ENCODE results near the gene TDRD7. TPM values are rescaled to one million over a fixed set of nuclear protein-coding genes. Genes with fewer than 3 reads are reported as not detected.

Gene TDRD7
- polyA plus RNA-seq, 2 of the 4 experiments (the other 2 are of a cell fraction) = 11.5 to 15.7 TPM

- FAIRE-seq = no peak
- ATAC-seq = no peak
- no peak for TF ChIP-seq HOXB5 (CRISPR knock-in tag; IDR thresholded peaks at IDR 0.05)
- TF ChIP-seq ATOH8 (CRISPR knock-in tag; IDR thresholded peaks at IDR 0.05; ENCODE audit: low read depth) = no peak
- TF ChIP-seq NPAS2 (CRISPR knock-in tag; IDR thresholded peaks at IDR 0.05; ENCODE audit: borderline replicate concordance) = no peak
- no peak for TF ChIP-seq KDM5A (IDR thresholded peaks at IDR 0.05)
- no peak for TF ChIP-seq HMGXB4 (CRISPR knock-in tag; IDR thresholded peaks at IDR 0.05; ENCODE audit: borderline replicate concordance)
- TF ChIP-seq SMC3 (IDR thresholded peaks at IDR 0.05) = no peak
- TF ChIP-seq RNF2 (IDR thresholded peaks at IDR 0.05; ENCODE audit: borderline replicate concordance, low read depth) = no peak
- no peak for TF ChIP-seq MAZ (IDR thresholded peaks at IDR 0.05; ENCODE audit: borderline replicate concordance, low read depth, low read length)
- no peak for TF ChIP-seq JUNB (IDR thresholded peaks at IDR 0.05)
- no peak for TF ChIP-seq NFE2L2 (conservative IDR thresholded peaks at IDR 0.05; ENCODE audit: low read length)
- TF ChIP-seq TP53 (CRISPR knock-in tag; IDR thresholded peaks at IDR 0.05) = no peak
- TF ChIP-seq FOSL2 (IDR thresholded peaks at IDR 0.05) = no peak
- TF ChIP-seq FOSL2 (CRISPR knock-in tag; IDR thresholded peaks at IDR 0.05) = no peak
- TF ChIP-seq GATA3 (IDR thresholded peaks at IDR 0.05; ENCODE audit: borderline replicate concordance) = no peak
- TF ChIP-seq CBX8 (IDR thresholded peaks at IDR 0.05) = no peak
- TF ChIP-seq REST (IDR thresholded peaks at IDR 0.05) = no peak
- TF ChIP-seq CTCF (IDR thresholded peaks at IDR 0.05) = no peak
- TF ChIP-seq MAFK (IDR thresholded peaks at IDR 0.05; ENCODE audit: partially characterized antibody) = no peak
- Histone ChIP-seq H3K4me1 (no peaks in the 10 kb centered on the region), H3K4me2 (no peak overlapping the region), H3K4me3 (no peak overlapping the region), H3K9me3 (no peaks in the 10 kb centered on the region; the same call in 2 of the 3 replicates), H3K27ac (no peak overlapping the region)
- POLR2A ChIA-PET = no interaction called here
- no peak for DNase-seq (ENCODE audit: low read depth in 1 of 2, low spot score in 1 of 2)
- CTCF ChIA-PET = interaction anchor here (1.2 to 4.6 kb wide), 2 partner anchors 8 to 13 kb away, joined by 3 to 46 read pairs; no protein-coding TSS in a partner anchor
- WGBS (ENCODE audit: missing lambda C conversion rate) = 88% methylated on average over 4 of the region's 4 CpGs
These were observed 38.6 kb upstream of the TDRD7 start for GRCh38 chr9:97373331-97373730.

GRCh38 chr9:97374811-97375210 is 37.1 kb upstream of the TDRD7 start:
- DNase-seq (ENCODE audit: low read depth in 1 of 2, low spot score in 1 of 2) = no peak
- Histone ChIP-seq H3K27ac (no peak overlapping the region), H3K4me2 (no peak overlapping the region), H3K9me3 (no peaks in the 10 kb centered on the region), H3K4me1 (no peaks in the 10 kb centered on the region), H3K4me3 (no peak overlapping the region)
- ATAC-seq = no peak
- TF ChIP-seq ZNF302 (CRISPR knock-in tag; IDR thresholded peaks at IDR 0.05) (no peak), ZC3H11A (IDR thresholded peaks at IDR 0.05) (no peak), RNF2 (IDR thresholded peaks at IDR 0.05; ENCODE audit: borderline replicate concordance, low read depth) (no peak), FOSB (CRISPR knock-in tag; IDR thresholded peaks at IDR 0.05) (no peak), NR3C1 (IDR thresholded peaks at IDR 0.05) (no peak), CHD2 (IDR thresholded peaks at IDR 0.05; ENCODE audit: low read length, partially characterized antibody) (no peak)
- CTCF ChIA-PET = interaction anchor here (1.0 to 4.6 kb wide), 3 partner anchors 11 to 521 kb away, joined by 5 to 46 read pairs (median 6); partner anchors contain the start of gene ZNF782
- 77% methylated on average over 2 of the region's 2 CpGs for WGBS (ENCODE audit: missing lambda C conversion rate)
- POLR2A ChIA-PET = no interaction called here
- no peak for FAIRE-seq

Data from A549 (cell line).